Neuron (in vitro differentiated cells): Measurements from ENCODE around the gene DGUOK.
"Not testable (repeated sequence)": the region's sequence is repeated elsewhere in the genome, so short reads cannot be mapped to it uniquely, and the experiment has no call there.

ENCODE experiments used
- H2AFZ ChIP-seq: one replicate; pipeline ENCODE4 v1.6.1; 2013; ENCODE audit warnings: low read depth, mild to moderate bottlenecking, inconsistent platforms, low read length, moderate library complexity
- H3K27me3 ChIP-seq: one replicate; pipeline ENCODE4 v1.6.1; 2013; ENCODE audit warnings: low read length; ENCODE audit not compliant: insufficient read depth
- H3K36me3 ChIP-seq: one replicate; pipeline ENCODE4 v1.6.1; 2013; ENCODE audit warnings: low read length; ENCODE audit not compliant: insufficient read depth
- H3K4me1 ChIP-seq: one replicate; pipeline ENCODE4 v1.6.1; 2013; ENCODE audit warnings: low read length; ENCODE audit not compliant: insufficient read depth
- H3K4me3 ChIP-seq: 2 replicates; pipeline ENCODE4 v1.5.1; 2013; ENCODE audit warnings: mild to moderate bottlenecking, low read length, moderate library complexity
- H3K9me3 ChIP-seq: one replicate; pipeline ENCODE4 v1.6.1; 2013; ENCODE audit warnings: low read length

The DGUOK gene

DNA sequence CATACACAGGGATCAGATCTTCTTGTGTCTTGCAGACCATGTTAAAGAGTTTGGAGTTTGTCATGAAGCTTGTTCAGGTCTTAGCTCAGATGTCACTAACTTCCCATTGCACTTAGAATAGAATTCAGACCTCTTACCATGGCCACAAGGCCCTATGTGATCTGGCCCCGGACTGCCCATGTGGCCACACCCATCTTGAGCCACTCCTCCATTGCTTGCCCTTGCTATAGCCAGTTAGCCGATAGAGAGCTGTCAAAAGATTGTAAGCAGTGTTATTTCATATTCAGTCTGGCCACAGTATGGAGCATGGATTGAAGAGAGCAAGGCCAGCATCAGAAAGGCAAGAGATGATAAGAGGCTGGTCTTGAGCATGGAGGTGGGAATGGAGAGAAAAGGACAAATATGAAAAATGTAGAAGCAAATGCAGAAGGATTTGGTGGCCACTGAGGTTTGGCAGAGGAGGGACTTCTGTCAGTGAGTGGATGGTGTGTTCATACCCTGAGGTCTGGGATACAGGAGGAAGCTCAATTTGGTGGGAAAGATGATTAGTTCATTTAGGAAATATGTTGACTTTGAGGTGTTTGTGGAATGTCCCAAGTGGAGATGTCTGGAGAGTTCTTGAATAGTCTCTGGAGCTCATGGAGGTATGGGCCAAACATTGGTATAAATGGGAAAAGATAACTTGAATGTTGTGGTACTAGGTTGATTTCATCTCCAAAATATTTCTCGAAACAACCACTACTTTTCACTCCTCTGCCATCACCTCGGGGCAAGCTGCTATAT lies 10.6 kb downstream of the DGUOK start:
- Histone ChIP-seq H3K4me1 (no peaks in the 10 kb centered on the region), H3K27me3 (no peaks in the 10 kb centered on the region), H2AFZ (no peak overlapping the region), H3K9me3 (no peaks in the 10 kb centered on the region), H3K36me3 (peaks cover 54% of the 10 kb centered on the region), H3K4me3 (no peak overlapping the region)

DNA sequence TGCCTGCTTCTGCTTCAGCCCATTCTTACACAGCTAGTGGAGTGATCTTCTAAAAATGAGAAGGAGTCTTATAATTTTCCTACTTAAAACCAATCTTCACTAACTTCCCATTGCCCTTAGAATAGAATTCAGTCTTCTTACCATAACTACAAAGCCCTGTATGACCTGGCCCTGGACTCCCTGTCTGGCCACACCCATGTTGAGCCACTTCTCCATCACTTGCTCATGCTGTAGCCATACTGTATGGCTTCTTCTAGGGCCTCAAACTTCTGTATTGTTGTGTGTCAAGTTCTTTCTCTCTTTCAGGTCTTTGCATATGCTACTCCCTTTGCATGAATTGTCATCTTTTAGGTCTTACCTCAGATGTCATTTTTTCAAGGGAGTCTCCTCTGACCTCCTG lies 11.2 kb downstream of the DGUOK start:
- H3K36me3 ChIP-seq: peaks cover 51% of the 10 kb centered on the region
- H3K9me3 ChIP-seq: no peaks in the 10 kb centered on the region
- H2AFZ ChIP-seq: no peak overlapping the region
- H3K27me3 ChIP-seq: no peaks in the 10 kb centered on the region
- H3K4me3 ChIP-seq: no peak overlapping the region
- H3K4me1 ChIP-seq: no peaks in the 10 kb centered on the region

GRCh38 chr2:73938718-73939352 lies 12.2 kb downstream of the DGUOK start:
- Histone ChIP-seq H3K36me3 (peaks cover 50% of the 10 kb centered on the region), H3K4me1 (no peaks in the 10 kb centered on the region), H3K9me3 (no peaks in the 10 kb centered on the region), H3K4me3 (no peak overlapping the region), H2AFZ (no peak overlapping the region), H3K27me3 (no peaks in the 10 kb centered on the region)

- H3K4me3 ChIP-seq: no peak overlapping the region
- H3K9me3 ChIP-seq: no peaks in the 10 kb centered on the region
- H2AFZ ChIP-seq: no peak overlapping the region
- no peaks in the 10 kb centered on the region for H3K27me3 ChIP-seq
- H3K4me1 ChIP-seq: no peaks in the 10 kb centered on the region
- peaks cover 51% of the 10 kb centered on the region for H3K36me3 ChIP-seq
These were observed 12.7 kb downstream of the DGUOK start for GRCh38 chr2:73939419-73939818.

GRCh38 chr2:73940066-73940465 lies 13.4 kb downstream of the DGUOK start:
- H3K4me3 ChIP-seq, H3K9me3 ChIP-seq, H2AFZ ChIP-seq, H3K4me1 ChIP-seq, H3K27me3 ChIP-seq: not testable (repeated sequence)
- H3K36me3 ChIP-seq: peaks cover 58% of the 10 kb centered on the region

DNA sequence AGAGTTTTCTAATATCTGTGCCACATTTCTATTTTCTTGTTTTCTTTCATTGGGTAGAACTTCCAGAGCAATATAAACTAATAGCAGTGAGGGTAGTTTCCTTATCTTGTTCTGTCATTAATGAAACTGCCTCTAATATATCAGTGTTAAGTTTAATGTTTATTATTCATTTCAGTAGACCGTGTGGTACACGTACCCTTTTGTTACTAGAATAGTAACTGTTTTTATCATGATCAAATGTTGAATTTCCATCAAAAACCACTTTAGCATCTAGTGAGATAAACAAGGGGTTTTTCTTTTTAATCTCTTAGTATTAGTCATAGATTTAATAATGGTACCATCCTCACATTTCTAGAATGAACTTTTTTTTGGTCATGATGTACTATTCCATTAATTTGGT lies 16.0 kb downstream of the DGUOK start:
- H3K27me3 ChIP-seq: no peaks in the 10 kb centered on the region
- H3K9me3 ChIP-seq: no peaks in the 10 kb centered on the region
- peaks cover 56% of the 10 kb centered on the region for H3K36me3 ChIP-seq
- no peak overlapping the region for H3K4me3 ChIP-seq
- no peaks in the 10 kb centered on the region for H3K4me1 ChIP-seq
- H2AFZ ChIP-seq: no peak overlapping the region

DNA sequence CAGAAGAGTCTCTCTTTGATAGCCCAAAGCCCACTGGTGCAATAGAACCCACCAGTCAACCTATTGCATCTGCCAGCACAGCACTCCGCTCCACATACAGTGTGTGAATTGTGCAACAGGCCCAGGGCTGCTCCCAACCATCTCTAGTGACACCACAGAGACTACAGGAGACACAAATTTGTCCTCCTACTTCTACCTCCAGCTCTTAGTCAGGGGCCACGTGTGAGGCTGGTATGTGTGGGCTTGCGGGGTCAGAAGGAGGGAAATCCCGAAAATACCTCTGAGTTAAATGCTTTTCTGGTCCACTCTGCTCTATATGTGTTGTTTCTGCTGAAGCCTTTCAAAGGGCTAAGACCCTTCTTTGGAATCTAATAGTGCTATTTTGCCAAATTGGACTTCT lies 18.0 kb downstream of the DGUOK start:
- H3K27me3 ChIP-seq: no peaks in the 10 kb centered on the region
- H2AFZ ChIP-seq: no peak overlapping the region
- H3K4me3 ChIP-seq: no peak overlapping the region
- peaks cover 63% of the 10 kb centered on the region for H3K36me3 ChIP-seq
- no peaks in the 10 kb centered on the region for H3K4me1 ChIP-seq
- H3K9me3 ChIP-seq: no peaks in the 10 kb centered on the region

DNA sequence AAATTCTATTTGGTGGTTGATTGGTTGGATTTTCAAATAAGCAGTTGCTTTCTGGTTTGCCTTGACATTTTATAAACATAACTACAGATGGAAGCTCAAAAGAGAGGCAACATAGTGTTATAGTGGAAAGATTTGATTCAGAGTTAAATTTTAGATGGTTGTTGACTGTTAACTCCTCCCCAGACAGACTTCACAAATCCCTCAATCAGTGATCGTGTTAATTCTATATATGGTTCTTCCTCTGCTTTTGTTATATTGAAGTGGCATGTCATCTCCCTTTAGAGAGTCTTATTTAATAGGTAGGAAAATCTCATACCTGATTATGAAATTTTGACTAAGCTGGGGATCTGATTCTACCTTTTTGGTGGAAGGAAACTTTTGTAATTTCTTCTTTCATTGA lies 19.5 kb downstream of the DGUOK start:
- Histone ChIP-seq H2AFZ (no peak overlapping the region), H3K36me3 (peaks cover 73% of the 10 kb centered on the region), H3K27me3 (no peaks in the 10 kb centered on the region), H3K4me1 (no peaks in the 10 kb centered on the region), H3K4me3 (no peak overlapping the region), H3K9me3 (no peaks in the 10 kb centered on the region)

- H3K27me3 ChIP-seq: no peaks in the 10 kb centered on the region
- H3K4me3 ChIP-seq: no peak overlapping the region
- H2AFZ ChIP-seq: no peak overlapping the region
- H3K9me3 ChIP-seq: no peaks in the 10 kb centered on the region
- peaks cover 78% of the 10 kb centered on the region for H3K36me3 ChIP-seq
- no peaks in the 10 kb centered on the region for H3K4me1 ChIP-seq
These were observed 20.0 kb downstream of the DGUOK start for GRCh38 chr2:73946666-73947065.

GRCh38 chr2:73947412-73948018 lies 20.8 kb downstream of the DGUOK start:
- Histone ChIP-seq H3K9me3 (no peaks in the 10 kb centered on the region), H3K4me3 (no peak overlapping the region), H3K4me1 (no peaks in the 10 kb centered on the region), H3K36me3 (peaks cover 86% of the 10 kb centered on the region), H3K27me3 (no peaks in the 10 kb centered on the region), H2AFZ (no peak overlapping the region)

DNA sequence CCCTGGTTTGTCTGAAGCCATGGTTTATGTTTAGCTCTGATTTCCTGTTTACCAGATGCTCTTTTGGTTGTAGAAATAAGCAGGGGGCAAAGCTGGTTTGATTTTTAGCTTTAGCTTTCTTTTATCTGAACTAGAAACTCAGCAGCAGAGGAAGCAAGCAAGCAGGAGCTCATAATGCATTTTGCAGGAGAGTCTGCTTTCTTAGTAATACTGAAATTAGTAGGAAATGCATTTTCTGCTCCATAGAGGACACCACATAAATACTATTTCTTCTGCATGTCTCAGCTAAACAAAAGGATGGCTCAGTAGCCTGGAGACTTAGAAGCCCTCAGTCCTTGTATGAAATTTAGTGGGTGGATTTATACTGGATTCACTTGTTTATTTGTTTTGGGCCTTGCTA lies 23.1 kb downstream of the DGUOK start:
- no peaks in the 10 kb centered on the region for H3K9me3 ChIP-seq
- no peak overlapping the region for H2AFZ ChIP-seq
- H3K4me1 ChIP-seq: no peaks in the 10 kb centered on the region
- peaks cover 86% of the 10 kb centered on the region for H3K36me3 ChIP-seq
- no peaks in the 10 kb centered on the region for H3K27me3 ChIP-seq
- no peak overlapping the region for H3K4me3 ChIP-seq

GRCh38 chr2:73952499-73953446 lies 26.1 kb downstream of the DGUOK start:
- no peaks in the 10 kb centered on the region for H3K9me3 ChIP-seq
- H2AFZ ChIP-seq: no peak overlapping the region
- no peak overlapping the region for H3K4me3 ChIP-seq
- peaks cover 87% of the 10 kb centered on the region for H3K36me3 ChIP-seq
- no peaks in the 10 kb centered on the region for H3K4me1 ChIP-seq
- no peaks in the 10 kb centered on the region for H3K27me3 ChIP-seq
